ENCODE data around the gene PPIA.

GRCh38 chr7:44765579-44766415 lies 30.7 kb upstream of the PPIA start:
- TF ChIP-seq CTCF (IDR thresholded peaks at IDR 0.05) (no peak), POLR2A (IDR thresholded peaks at IDR 0.05) (no peak), EP300 (IDR thresholded peaks at IDR 0.05) (no peak)
